Caki2 (cell line): Measurements from ENCODE around the gene PCDHGA2. TPM values are rescaled to one million over a fixed set of nuclear protein-coding genes. Genes with fewer than 3 reads are reported as not detected.
"Not testable (repeated sequence)": the region's sequence is repeated elsewhere in the genome, so short reads cannot be mapped to it uniquely, and the experiment has no call there.

ENCODE experiments used
- DNase-seq: peaks from one replicate; pipeline ENCODE4 v3.0.0-alpha.2; 2015; ENCODE audit warnings: low read depth
- in situ Hi-C: cut with HindIII; loops from 2 replicates; pipeline ENCODE4 v1.10.0; 2016; ENCODE audit warnings: low sequenced_read_pairs, low pct_unique_long_range_greater_than_20kb, mixed read lengths
- total RNA-seq: library from RNA; depleted of rRNA; stranded (reverse); fragments of >200 nt; shearing (Covaris generic); gene quantifications from 2 replicates; pipeline ENCODE4 v1.2.3, GENCODE V29; 2014; ENCODE audit warnings: low replicate concordance

The PCDHGA2 gene
- total RNA-seq, 1 experiment from 2014 or later: not detected

GRCh38 chr5:141371572-141372475 is 33.3 kb downstream of the PCDHGA2 start:
- in situ Hi-C loops: no loop called here
- no peak for DNase-seq

GRCh38 chr5:141373673-141374317 is 35.2 kb downstream of the PCDHGA2 start, which contains the start of gene PCDHGA6:
TSS of gene PCDHGA6 (plus strand) at chr5:141373891. CDS start at chr5:141374084, 193 bp downstream.
- in situ Hi-C loops: no loop called here
- no peak for DNase-seq

- no peak for DNase-seq
- in situ Hi-C loops: no loop called here
These were observed 36.1 kb downstream of the PCDHGA2 start for GRCh38 chr5:141374627-141375026.

- in situ Hi-C loops, DNase-seq: not testable (repeated sequence)
These were observed 37.0 kb downstream of the PCDHGA2 start for GRCh38 chr5:141375444-141376155.

- no peak for DNase-seq
These were observed 44.1 kb downstream of the PCDHGA2 start, which contains the start of gene PCDHGA7 for GRCh38 chr5:141382469-141383294. TSS of gene PCDHGA7 (plus strand) at chr5:141382742. CDS start at chr5:141382900, 158 bp downstream.

GRCh38 chr5:141383345-141383744 is 44.8 kb downstream of the PCDHGA2 start:
- DNase-seq: no peak

More at GRCh38 chr5:141382469-141383294, 44.1 kb downstream of the PCDHGA2 start, which contains the start of gene PCDHGA7:
- in situ Hi-C loops: no loop called here

GRCh38 chr5:141384471-141385267 is 46.1 kb downstream of the PCDHGA2 start:
- in situ Hi-C loops: no loop called here

More at GRCh38 chr5:141383345-141383744, 44.8 kb downstream of the PCDHGA2 start:
- in situ Hi-C loops: no loop called here

GRCh38 chr5:141387557-141388311 is 49.2 kb downstream of the PCDHGA2 start, which contains the start of gene PCDHGB4:
TSS of gene PCDHGB4 (plus strand) at chr5:141387698. CDS start at chr5:141387885, 187 bp downstream.
- in situ Hi-C loops, DNase-seq: not testable (repeated sequence)

More at GRCh38 chr5:141384471-141385267, 46.1 kb downstream of the PCDHGA2 start:
- DNase-seq: no peak

GRCh38 chr5:141388661-141389060 is 50.1 kb downstream of the PCDHGA2 start:
- in situ Hi-C loops: no loop called here
- no peak for DNase-seq

GRCh38 chr5:141389153-141390042 is 50.8 kb downstream of the PCDHGA2 start:
- no peak for DNase-seq

GRCh38 chr5:141392429-141393198 is 54.1 kb downstream of the PCDHGA2 start, which contains the start of gene PCDHGA8:
TSS of gene PCDHGA8 (plus strand) at chr5:141392633. CDS start at chr5:141392814, 181 bp downstream.
- DNase-seq: peak; percentile 4
- in situ Hi-C loops: no loop called here

More at GRCh38 chr5:141389153-141390042, 50.8 kb downstream of the PCDHGA2 start:
- in situ Hi-C loops: no loop called here
